ENCODE data around the gene LDB3. TPM values are rescaled to one million over a fixed set of nuclear protein-coding genes. Genes with fewer than 3 reads are reported as not detected.

LDB3 gene
- total and polyA plus RNA-seq, 2 of the 4 experiments (the other 2 are of a cell fraction): 0.36 to 2.6 TPM

GRCh38 chr10:86721232-86721631, 52.9 kb downstream of the LDB3 start:
- H3K36me3 ChIP-seq (ENCODE audit: control insufficient read depth, insufficient read depth, low read length): no peaks in the 10 kb centered on the region
- no peak overlapping the region for H2BK20ac ChIP-seq (ENCODE audit: low read depth, low read length)
- H4K8ac ChIP-seq (ENCODE audit: low read depth in 2 of 2, low read length in 2 of 2): no peak overlapping the region
- no peak overlapping the region for H3K18ac ChIP-seq (ENCODE audit: low read depth, low read length)
- TF ChIP-seq RAD21 (IDR thresholded peaks at IDR 0.05; ENCODE audit: low read length) (no peak), MAFK (IDR thresholded peaks at IDR 0.05; ENCODE audit: low read depth, low read length) (no peak), MXI1 (IDR thresholded peaks at IDR 0.05; ENCODE audit: borderline replicate concordance, low read depth, low read length) (no peak), RCOR1 (IDR thresholded peaks at IDR 0.05; ENCODE audit: insufficient replicate concordance, low read length) (no peak), USF2 (IDR thresholded peaks at IDR 0.05; ENCODE audit: low read depth, low read length) (no peak)
- H3K9me3 ChIP-seq (ENCODE audit: control insufficient read depth, insufficient read depth, low read length): no peaks in the 10 kb centered on the region
- H2AK5ac ChIP-seq (ENCODE audit: low read depth, low read length): no peak overlapping the region
- BruUV-seq (replicated peaks): no TSS peak
- dilution Hi-C loops (cut with HindIII; ENCODE audit: low sequenced_read_pairs, unreplicated experiment): no loop called here
- no peaks in the 10 kb centered on the region for H3K9me1 ChIP-seq (ENCODE audit: insufficient read depth, low read length)
- H3K4me3 ChIP-seq (ENCODE audit: insufficient read depth, low read depth, low read length): no peak overlapping the region
- no peak overlapping the region for H3K23ac ChIP-seq (ENCODE audit: low read depth, low read length)
- H3K14ac ChIP-seq (replicated peaks; ENCODE audit: low read depth, low read length): no peak overlapping the region
- H2AFZ ChIP-seq (replicated peaks; ENCODE audit: low read length, poor library complexity): no peak overlapping the region
- H3K27ac ChIP-seq (ENCODE audit: insufficient read depth, low read length): no peak overlapping the region
- no peak for ATAC-seq (ENCODE audit: low read depth)
- no peak overlapping the region for H2BK15ac ChIP-seq (ENCODE audit: low read depth, low read length)
- no peaks in the 10 kb centered on the region for H4K20me1 ChIP-seq (ENCODE audit: insufficient read depth, low read length)
- CTCF ChIA-PET: interaction anchor here (0.6 to 0.8 kb wide), 2 partner anchors 36 to 185 kb away, joined by 4 to 6 read pairs; no protein-coding TSS in a partner anchor
- H3K4ac ChIP-seq (ENCODE audit: low read depth, low read length): no peak overlapping the region
- no peak for DNase-seq
- intact Hi-C loops (cut with micrococcal nuclease): no loop called here
- WGBS, 2 experiments (ENCODE audit: extremely low coverage in 2 of 2, insufficient read length in 1 of 2): no CpG with 5 or more reads among the region's 5 CpGs
- in situ Hi-C loops (cut with MboI; ENCODE audit: low sequenced_read_pairs): no loop called here
- peaks cover 4% of the 10 kb centered on the region; the same call in 1 of the 2 replicates for H3K27me3 ChIP-seq (ENCODE audit: control insufficient read depth, insufficient read depth, low read length)
- H3K4me2 ChIP-seq (ENCODE audit: low read depth, low read length): no peak overlapping the region
- no peak overlapping the region for H2BK120ac ChIP-seq (ENCODE audit: low read depth, low read length)
- POLR2A ChIA-PET (ENCODE audit: unreplicated experiment): no interaction called here
- no peaks in the 10 kb centered on the region for H3K4me1 ChIP-seq (ENCODE audit: control insufficient read depth, insufficient read depth, low read length)
- H4K91ac ChIP-seq (ENCODE audit: insufficient read depth, low read depth, low read length): no peak overlapping the region
- H2AK9ac ChIP-seq (replicated peaks; ENCODE audit: low read depth, low read length, poor library complexity): no peak overlapping the region
- H3K56ac ChIP-seq (ENCODE audit: extremely low read depth, insufficient read depth, low read length): no peak overlapping the region
- no peak overlapping the region for H4K5ac ChIP-seq (ENCODE audit: low read depth, low read length)
- no peak overlapping the region for H2BK5ac ChIP-seq (ENCODE audit: low read depth, low read length, poor library complexity, severe bottlenecking)
- no peaks in the 10 kb centered on the region for H3K79me1 ChIP-seq (ENCODE audit: low read depth in 1 of 2, low read length in 2 of 2)
- no peak overlapping the region for H3K9ac ChIP-seq (ENCODE audit: low read depth, low read length)

Data from IMR-90 (cell line).